Sigmoid colon (tissue), 4 donors: Measurements from ENCODE around the gene GTF2IRD1.

Source experiments
- EP300 ChIP-seq, 4 donors: sonication (generic); formaldehyde crosslinking; IDR thresholded peaks; one replicate each; pipeline ENCODE4 v1.6.1; 2017; ENCODE audit warnings: antibody characterized with exemption in 4 of 4
- POLR2A ChIP-seq, 2 donors: fragments of 450-650 bp; IDR thresholded peaks; one replicate each; pipeline ENCODE4 v1.6.1; 2016; ENCODE audit warnings: antibody characterized with exemption in 2 of 2, mild to moderate bottlenecking in 2 of 2, moderate library complexity in 2 of 2
- POLR2AphosphoS5 ChIP-seq, 4 donors: sonication (generic); formaldehyde crosslinking; IDR thresholded peaks; one replicate each; pipeline ENCODE4 v1.6.1; 2017; ENCODE audit warnings: antibody characterized with exemption in 4 of 4

- TF ChIP-seq EP300 (IDR thresholded peaks at IDR 0.05) (no peak), POLR2AphosphoS5 (IDR thresholded peaks at IDR 0.05) (no peak), POLR2A (IDR thresholded peaks at IDR 0.05) (no peak)
These were observed 46.2 kb downstream of the GTF2IRD1 start for GRCh38 chr7:74499835-74500388.
